Measurements from ENCODE around the gene WNT7A.
"Not testable (repeated sequence)": the region's sequence is repeated elsewhere in the genome, so short reads cannot be mapped to it uniquely, and the experiment has no call there.

Gene WNT7A

DNA sequence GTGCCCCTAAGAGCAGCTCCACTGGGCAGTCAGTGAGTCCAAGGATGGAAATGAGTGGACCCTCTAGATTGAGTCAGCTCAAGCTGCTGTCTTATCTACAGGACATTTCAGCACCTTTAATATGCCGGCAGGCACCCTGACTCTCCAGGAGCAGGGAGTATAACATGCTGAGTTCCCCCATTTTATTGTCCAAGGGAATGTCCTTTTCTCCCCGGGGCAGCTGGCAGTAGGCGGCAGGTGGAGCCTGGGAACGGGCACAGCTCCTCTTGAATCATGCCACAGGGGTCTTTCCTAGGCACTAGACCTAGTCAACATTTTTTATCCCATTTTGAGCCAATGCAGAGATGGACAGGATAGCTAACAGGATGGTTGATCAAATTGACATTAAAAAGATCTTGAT is 14.8 kb downstream of the WNT7A start:
- no peak for DNase-seq

- DNase-seq: no peak
These were observed 15.8 kb downstream of the WNT7A start for GRCh38 chr3:13863965-13864595.

DNA sequence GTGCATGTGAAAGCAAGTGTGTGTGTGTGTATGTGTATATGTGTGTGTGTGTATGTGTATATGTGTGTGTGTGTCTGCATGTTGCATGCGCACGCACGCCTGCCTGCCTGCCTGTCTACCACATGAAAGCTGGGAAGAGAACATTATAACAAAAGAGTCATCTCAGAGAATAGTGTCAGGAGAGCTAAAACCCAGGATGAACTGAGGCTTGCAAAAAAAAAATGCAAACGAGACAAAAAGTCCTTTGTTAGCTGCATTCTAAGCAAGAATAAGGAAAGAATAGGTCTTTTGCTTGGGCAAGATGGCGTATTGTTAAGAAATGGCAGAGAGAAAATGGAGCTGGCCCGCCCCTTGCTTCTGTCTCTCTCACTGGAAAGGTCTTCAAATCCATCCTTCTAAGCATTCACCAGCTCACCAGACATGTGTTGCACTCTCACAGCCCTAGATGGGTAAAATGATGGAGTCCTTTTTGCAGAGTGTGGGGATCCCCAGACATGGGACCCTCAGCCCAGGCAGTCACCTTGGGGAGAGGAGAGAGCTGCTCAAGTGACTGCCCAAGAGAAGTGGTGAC is 16.4 kb downstream of the WNT7A start:
- no peak for DNase-seq

DNA sequence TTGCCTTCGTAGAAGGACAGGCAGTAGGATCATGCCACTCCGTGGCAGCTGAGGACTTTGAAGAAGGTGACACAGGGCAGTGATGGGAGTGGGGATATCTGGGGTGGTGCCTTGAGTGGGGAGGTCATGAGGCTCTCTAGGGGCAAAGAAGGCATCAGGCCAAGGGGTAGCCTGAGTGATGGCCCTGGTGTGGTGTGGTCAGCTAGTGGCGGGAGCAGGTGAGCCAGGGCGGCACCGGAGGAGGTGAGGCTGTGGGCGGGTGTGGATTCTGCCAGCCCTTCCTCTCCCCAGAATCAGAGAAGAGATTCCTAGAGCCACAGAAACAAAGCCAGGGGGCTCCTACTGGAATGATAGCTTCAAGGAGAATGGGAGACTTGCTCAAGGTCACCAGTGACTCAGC is 18.4 kb downstream of the WNT7A start:
- DNase-seq: no peak

GRCh38 chr3:13860001-13860400 is 19.9 kb downstream of the WNT7A start:
- no peak for DNase-seq

- DNase-seq: no peak
These were observed 20.9 kb downstream of the WNT7A start for GRCh38 chr3:13858768-13859520.

GRCh38 chr3:13857702-13858380 is 22.0 kb downstream of the WNT7A start:
- DNase-seq: no peak

- not testable (repeated sequence) for DNase-seq
These were observed 23.2 kb downstream of the WNT7A start for GRCh38 chr3:13856628-13857027.

DNA sequence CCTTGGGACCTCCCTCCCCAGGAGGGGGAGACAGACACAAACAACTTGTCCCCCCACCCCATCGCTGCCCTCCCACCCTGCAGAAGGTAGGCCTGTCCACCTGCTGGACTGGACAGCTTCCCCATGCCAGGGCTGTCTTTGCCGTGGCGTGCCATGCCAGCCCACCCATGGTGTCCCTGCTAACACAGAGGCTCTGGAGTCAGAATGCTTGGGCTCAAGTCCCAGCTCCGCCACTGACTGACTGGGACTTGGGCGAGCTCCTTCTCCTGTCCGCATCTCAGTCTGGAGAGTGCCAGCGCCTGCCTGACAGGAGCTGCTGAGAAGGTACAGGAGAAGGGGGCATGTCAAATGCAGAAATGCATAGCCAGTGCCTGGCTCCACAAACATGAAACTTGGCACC is 23.9 kb downstream of the WNT7A start:
- no peak for DNase-seq

DNA sequence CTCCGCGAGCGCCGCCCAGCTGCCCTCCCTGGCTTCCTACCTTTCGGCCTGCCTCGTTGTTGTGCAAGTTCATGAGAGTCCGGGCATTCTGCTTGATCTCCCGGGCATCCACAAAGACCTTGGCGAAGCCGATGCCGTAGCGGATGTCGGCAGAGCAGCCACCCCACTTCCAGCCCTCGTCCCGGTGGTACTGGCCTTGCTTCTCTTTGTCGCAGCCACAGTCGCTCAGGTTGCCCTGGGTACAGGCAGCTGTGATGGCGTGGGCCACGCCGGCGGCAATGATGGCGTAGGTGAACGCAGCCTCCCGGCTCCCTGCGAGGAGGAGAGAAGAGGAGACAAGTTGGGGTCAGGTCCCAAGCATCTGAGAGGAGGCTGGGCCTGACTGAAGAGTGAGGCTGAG is 25.4 kb downstream of the WNT7A start:
- DNase-seq: no peak

DNA sequence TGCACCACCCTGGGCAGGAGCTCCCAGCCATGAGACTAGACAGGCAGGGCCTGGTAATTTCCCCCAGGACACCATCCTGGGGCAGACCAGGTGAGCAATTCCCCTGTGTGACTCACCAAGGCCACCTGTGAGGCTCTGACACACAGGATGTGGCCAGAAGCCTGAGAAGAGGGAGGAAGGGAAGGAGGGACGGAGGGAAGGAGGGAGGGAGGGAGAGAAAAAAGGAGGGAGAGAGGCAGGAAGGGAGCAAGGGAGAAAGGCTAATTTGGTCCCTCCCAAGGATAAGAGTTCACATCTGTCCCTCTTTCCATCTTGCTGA is 25.9 kb downstream of the WNT7A start:
- peak in 1 of 2 experiments; percentile 13 for DNase-seq

GRCh38 chr3:13853256-13853977 is 26.5 kb downstream of the WNT7A start:
- DNase-seq: no peak

GRCh38 chr3:13852638-13853009 is 27.2 kb downstream of the WNT7A start:
- DNase-seq: no peak

DNA sequence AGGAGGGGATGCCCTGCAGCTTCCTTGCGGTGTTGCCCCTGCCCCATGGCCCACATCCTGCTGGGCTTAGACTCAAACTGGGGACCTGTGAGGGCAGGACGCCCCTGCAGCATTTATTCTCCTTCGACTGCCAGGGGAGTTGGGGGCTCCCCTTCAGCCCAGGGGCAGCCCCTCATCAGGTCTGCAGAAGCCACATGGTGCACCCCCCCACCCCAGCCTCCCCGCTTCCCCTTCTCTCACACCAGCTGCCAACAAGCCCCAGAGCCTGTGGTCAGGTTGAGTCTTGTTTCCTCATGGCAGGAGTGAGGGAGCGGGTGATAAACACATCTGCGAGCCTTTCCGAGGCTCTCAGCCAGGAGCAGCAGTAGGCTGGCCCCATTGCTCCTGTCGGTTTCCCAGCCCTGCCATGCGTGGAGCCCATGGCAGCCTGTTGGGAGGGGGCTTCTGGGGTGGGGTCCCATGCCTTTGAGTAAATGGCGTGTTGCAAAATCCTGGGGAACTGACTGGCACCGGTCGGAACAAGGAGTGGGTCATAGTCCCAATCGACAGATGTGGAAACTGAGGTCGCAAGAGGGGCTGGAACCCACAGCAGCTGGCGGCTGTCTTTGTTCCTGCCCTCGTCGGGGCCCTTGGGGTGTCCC is 27.8 kb downstream of the WNT7A start:
- DNase-seq: no peak

- no peak for DNase-seq
These were observed 28.6 kb downstream of the WNT7A start for GRCh38 chr3:13851091-13851849.

GRCh38 chr3:13850161-13850945 is 29.5 kb downstream of the WNT7A start:
- no peak for DNase-seq

- DNase-seq: no peak
These were observed 30.9 kb downstream of the WNT7A start for GRCh38 chr3:13849018-13849417.

DNA sequence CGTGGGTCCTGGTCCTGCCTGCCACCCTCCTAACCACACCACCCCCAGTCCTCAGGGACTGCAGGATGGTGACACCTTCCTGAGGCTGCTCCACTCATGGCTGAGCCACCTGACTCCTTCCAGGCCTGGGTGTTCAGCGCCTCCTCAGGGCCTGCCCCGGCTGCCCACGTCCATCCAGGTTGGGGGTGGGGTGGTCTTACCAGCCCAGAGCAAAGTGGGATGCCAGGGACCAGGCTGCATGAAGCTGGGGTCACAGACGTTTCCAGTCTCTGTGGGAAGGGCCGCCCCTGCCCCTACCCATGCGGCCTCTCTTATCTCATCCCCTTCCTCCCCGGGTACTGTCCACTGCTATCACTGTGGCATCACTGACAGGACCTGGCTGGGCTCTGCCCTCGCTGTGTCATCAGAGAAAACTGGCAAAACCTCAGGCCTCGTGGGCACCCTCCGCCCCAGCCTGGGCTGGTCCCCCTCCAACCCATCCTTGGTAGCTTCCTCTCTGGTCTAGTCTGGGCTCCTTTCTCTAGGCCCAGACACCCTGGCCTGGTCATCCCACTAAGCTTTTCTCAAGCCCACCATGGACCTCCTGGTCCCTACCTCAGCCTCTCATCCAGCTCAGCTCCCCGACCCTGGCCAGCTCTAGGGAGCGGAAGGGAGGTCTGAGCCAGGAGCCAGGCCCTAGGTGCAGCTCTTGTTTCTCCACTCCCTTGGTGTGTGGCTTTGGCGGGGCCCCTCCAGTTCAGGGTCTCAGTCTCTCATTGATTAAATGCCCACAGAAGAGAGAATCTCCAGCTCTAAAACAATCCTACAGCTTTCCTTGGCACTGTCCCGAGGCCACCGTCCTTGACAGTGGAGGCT is 32.9 kb downstream of the WNT7A start:
- DNase-seq: no peak

DNA sequence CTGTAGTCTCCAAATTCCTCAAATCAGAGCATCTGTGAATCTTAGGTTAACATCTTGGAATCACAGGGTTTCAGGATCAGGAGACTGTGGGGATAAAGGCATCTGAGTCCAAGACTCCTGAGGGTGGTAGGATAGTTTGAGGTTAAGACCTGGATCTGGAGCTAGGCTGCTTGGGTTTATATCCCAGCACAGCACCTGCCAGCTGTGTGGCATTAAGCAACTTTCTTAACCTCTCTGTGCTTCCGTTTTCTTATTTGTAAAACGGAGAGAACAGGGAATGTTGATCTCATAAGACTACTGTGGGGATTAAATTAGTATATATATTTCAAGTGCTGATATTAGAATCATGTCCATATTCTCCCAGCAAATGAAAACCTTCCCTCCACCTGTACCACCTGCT is 33.6 kb downstream of the WNT7A start:
- DNase-seq: no peak

DNA sequence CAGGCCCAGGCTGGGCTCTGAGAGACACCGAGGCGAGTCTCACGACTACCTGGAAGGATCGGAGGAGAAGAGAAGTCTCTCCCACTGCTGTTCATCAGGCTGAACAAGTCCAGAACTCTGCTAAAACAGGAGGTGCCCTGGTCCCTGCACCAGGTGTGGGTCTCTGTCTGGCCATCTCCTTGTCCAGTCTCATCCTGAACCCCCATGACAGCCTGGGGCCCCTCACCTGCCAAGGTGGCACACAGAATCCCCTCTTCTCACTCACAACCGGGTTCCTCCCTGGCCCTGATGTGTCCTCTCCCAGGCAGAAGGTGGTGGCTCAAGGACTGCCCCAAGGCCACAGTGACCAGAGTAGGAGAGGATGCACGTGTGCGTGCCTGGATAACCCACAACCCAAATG is 34.1 kb downstream of the WNT7A start:
- DNase-seq: no peak
